Nasal cavity respiratory epithelium epithelial cell of viscerocranial mucosa (primary cell): ENCODE results near the gene SLC6A14. TPM values are rescaled to one million over a fixed set of nuclear protein-coding genes. Genes with fewer than 3 reads are reported as not detected.

Experiments
- total RNA-seq: library from RNA; depleted of rRNA; stranded (reverse); fragments of >200 nt; gene quantifications from 2 replicates; pipeline ENCODE4 v1.2.3, GENCODE V29; 2014

The SLC6A14 gene
- 9.5 and 19.8 TPM in 2 replicates for total RNA-seq

GRCh38 chrX:116436358-116436816 lies at the start of gene SLC6A14:
TSS of gene SLC6A14 (plus strand) at chrX:116436606. CDS start at chrX:116436710, 104 bp downstream.

GRCh38 chrX:116462822-116463221 lies 26.4 kb downstream of the SLC6A14 start, which contains the start of gene CT83:
TSS of gene CT83 (minus strand) at chrX:116462976. CDS start at chrX:116462856, 120 bp downstream.

Other genes with a start within 250 kb of the SLC6A14 start
- gene CT83, start 26.4 kb downstream of the SLC6A14 start, total RNA-seq: not detected in 2 replicates